Measurements from ENCODE around the gene NCOA6.

- no peak for TF ChIP-seq CTCF (conservative IDR thresholded peaks at IDR 0.05)
- TF ChIP-seq EZH2 (IDR thresholded peaks at IDR 0.05; ENCODE audit: low read depth), result no peak
These were observed 112.1 kb downstream of the NCOA6 start for GRCh38 chr20:34713194-34713943.

All from PC-9 (cell line).